HG02623 (cell line): ENCODE measurements around the gene NPIPA1.
"Not testable (repeated sequence)": the region's sequence is repeated elsewhere in the genome, so short reads cannot be mapped to it uniquely, and the experiment has no call there.

ENCODE experiments used
- ATAC-seq: cut with Tn5 transposase; IDR thresholded peaks from one replicate; pipeline ENCODE4 v1.9.1; 2021; ENCODE audit warnings: moderate library complexity; ENCODE audit not compliant: unreplicated experiment

NPIPA1 gene

DNA sequence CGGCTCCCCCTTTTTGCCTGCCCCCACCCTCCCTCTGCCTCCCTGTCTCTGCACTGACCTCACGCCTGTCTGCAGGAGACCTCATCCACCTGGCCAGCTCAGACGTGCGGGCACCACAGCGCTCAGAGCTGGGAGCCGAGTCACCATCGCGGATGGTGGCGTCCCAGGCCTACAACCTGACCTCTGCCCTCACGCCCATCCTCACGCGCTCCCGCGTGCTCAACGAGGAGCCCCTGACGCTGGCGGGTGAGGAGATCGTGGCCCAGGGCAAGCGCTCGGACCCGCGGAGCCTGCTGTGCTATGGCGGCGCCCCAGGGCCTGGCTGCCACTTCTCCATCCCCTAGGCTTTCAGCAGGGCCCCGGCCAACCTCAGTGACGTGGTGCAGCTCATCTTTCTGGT lies 8.1 kb upstream of the NPIPA1 start:
- not testable (repeated sequence) for ATAC-seq

DNA sequence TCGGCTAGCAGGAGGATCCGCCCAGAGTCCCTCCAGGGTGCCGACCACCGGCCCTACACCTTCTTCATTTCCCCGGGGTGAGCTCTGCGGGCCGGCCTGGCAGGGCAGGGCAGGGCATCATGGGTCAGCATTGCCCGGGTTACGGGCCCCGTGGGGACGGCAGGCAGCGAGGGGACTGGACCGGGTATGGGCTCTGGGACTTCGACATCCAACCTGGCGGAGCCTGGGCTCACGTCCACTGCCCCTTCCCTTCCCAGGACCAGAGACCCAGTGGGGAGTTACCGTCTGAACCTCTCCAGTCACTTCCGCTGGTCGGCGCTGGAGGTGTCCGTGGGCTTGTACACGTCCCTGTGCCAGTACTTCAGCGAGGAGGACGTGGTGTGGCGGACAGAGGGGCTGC lies 7.0 kb upstream of the NPIPA1 start:
- not testable (repeated sequence) for ATAC-seq

DNA sequence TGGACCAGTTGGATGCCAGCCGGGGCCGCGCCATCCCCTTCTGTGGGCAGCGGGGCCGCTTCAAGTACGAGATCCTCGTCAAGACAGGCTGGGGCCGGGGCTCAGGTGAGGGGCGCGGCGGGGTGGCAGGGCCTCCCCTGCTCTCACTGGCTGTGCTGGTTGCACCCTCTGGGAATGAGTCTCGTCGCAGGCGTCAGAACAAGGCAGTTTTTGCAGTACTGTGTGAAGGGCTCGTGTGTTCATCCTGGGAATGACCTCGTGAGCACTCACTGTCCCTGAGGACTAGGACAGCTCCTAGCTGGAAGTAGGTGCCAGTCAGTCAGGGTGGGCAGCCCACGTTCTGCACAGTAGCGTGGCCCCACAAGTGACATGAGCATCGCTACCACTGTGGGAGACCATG lies 6.3 kb upstream of the NPIPA1 start:
- ATAC-seq: not testable (repeated sequence)

DNA sequence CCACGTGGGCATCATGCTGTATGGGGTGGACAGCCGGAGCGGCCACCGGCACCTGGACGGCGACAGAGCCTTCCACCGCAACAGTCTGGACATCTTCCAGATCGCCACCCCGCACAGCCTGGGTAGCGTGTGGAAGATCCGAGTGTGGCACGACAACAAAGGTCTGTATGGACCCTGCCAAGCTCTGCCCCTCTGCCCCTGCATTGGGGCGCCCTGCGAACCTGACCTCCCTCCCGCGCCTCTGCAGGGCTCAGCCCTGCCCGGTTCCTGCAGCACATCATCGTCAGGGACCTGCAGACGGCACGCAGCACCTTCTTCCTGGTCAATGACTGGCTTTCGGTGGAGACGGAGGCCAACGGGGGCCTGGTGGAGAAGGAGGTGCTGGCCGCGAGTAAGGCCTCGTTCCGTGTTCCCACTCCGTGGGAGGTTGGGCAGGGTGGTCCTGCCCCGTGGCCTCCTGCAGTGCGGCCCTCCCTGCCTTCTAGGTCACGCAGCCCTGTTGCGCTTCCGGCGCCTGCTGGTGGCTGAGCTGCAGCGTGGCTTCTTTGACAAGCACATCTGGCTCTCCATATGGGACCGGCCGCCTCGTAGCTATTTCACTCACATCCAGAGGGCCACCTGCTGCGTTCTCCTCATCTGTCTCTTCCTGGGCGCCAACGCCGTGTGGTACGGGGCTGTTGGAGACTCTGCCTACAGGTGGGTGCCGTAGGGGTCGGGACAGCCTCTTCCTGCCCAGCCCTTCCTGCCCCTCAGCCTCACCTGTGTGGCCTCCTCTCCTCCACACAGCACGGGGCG lies 4.5 kb upstream of the NPIPA1 start:
- not testable (repeated sequence) for ATAC-seq

DNA sequence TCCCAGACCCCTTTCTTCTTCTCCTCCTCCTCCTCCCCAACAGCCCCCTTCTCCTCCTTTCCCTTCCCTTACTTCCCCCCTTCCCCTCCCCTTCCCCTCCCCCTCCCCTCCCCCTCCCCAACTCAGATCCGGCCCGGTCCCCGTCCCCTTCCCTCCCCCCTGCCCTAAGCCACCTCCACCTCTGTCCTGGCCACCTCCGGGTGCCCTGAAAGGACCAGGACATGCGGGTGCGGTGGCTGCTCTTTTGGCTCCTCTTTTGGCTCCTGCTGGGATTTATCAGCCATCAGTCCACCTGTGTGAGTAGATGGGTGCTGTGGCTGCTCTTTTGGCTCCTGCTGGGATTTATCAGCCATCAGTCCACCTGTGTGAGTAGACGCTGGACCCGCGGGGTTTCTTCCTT lies 751 bp downstream of the NPIPA1 start:
- ATAC-seq: not testable (repeated sequence)

DNA sequence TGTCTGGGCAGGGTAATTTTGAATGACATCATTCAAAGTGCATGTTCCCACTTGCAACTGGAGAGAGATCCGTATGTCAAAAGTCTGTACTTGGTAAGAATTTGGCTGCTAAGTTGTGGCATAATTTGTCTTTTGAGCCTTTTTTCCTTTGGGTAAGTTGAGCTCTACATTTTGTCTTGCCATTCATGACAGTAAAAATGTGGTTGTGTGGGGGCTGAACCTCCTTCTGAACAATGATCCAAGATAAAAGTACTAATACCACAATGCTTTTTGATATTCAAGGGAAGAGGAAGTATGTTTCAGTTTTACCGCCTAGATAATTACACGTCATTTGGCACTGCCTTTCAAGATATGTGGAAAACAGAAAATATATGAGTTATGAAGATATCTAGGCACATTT lies 5.4 kb downstream of the NPIPA1 start:
- not testable (repeated sequence) for ATAC-seq

DNA sequence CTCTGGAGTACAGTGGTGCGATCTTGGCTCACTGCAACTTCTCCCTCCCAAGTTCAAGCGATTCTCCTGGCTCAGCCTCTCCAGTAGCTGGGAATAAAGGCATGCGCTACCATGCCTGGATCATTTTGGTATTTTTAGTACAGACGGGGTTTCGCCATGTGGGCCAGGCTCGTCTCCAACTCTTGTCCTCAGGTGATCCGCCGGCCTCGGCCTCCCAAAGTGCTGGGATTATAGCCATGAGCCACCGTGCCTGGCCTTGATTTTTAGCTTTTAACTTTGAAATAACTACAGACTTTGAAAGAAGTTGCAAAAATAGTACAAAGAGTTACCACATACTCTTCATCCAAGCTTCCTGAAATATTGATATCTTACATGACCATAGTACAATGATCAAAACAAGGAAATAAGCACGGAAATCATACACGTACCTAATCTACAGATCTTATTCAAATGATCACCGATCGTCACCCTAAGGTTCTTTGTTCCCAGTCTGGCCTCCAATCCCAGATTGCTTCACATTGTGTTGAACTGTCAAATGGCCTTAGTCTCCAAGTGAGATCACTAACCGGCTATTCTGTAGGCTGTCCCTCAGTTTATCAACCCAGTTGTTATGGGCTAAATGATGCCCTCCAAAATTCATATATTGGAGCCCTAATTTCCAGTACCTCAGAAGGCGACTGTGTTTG lies 18.4 kb downstream of the NPIPA1 start:
- ATAC-seq: no peak

DNA sequence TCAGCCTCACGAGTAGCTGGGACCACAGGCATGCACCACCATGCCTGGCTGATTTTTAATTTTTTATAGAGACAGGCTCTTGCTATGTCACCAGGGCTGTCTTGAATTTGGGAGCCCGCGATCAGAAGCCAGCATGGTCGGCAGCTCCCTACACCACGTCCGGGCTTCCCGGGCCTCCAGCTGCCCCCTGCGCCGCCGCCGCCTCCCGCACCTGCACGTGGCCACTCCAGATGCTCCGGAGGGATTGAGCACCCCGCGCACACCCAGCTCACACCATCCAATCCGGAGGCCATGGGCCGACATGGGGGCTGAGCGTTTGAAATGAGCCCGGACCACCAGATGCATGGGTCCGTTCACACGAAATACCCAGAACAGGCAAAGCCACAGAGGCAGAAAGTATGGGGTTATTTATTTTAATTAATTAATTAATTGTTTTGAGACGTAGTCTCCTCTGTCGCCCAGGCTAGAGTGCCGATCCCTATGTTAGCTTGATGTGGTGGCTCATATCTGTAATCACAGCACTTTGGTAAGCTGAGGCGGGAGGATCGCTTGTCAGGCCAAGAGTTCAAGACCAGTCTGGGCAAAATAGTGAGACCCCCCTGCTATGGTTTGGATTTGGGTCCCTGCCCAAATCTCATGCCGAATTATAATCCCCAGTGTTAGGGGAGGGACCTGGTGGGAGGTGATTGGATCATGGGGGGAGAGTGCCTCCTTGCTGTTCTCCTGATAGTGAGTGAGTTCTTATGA lies 20.5 kb downstream of the NPIPA1 start:
- no peak for ATAC-seq

DNA sequence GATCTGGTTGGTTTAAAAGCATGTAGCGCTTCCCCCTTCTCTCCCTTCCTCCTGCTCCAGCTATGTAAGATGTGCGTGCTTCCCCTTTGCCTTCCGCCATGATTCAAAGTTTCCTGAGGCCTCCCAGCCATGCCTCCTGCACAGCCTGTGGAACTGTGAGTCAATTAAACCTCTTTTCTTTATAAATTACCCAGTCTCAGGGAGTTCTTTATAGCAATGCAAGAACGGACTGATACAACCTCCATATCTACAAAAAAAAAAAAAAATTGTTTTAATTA lies 21.0 kb downstream of the NPIPA1 start:
- no peak for ATAC-seq

DNA sequence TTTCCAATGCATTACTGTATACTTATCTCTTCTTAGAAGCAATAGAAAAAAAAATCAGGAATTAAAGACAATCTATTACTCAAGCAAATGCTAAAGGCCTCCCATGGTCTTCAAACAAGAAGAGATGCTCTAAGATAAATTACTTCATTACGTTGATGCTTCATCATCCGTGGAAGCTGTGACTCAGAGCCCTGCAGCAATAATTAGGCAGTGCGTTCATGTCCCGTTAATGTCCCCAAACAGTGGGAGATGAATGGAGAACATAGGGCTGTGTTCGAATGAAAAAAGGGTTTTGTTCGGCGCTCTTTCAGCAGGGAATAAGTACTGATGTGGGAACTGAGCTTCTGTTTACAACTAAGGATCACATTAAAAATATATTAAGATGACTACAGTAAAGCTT lies 21.7 kb downstream of the NPIPA1 start:
- ATAC-seq: no peak

DNA sequence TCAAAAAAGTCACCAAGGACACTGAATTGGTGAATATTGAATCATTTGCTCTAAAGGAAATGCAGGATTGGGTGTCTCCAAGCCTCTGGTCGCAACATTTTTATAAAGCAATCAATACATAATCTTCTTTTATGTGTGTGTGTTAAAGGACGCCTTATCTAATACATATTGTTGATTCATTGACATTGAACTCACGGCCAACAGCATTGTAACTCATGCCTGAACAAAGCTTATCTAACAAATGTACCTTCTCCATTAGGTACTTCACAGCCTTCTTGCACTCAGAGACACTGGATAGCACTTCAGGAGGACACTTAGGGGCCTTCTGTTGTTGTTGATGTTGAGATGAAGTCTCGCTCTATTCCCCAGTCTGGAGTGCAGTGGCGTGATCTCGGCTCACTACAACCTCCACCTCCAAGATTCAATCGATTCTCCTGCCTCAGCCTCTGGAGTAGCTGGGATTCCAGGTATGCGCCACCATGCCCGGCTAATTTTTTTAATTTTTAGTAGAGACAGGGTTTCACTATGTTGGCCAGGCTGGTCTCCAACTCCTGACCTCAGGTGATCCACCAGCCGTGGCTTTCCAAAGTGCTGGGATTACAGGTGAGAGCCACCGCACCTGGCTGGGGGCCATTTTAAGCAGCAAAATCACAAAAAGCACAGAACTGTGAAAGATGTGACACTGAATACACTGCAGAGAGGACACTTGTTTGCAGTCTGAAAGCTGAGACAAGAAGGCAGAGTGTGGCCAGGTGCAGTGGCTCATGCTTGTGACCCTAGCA lies 24.4 kb downstream of the NPIPA1 start:
- no peak for ATAC-seq

DNA sequence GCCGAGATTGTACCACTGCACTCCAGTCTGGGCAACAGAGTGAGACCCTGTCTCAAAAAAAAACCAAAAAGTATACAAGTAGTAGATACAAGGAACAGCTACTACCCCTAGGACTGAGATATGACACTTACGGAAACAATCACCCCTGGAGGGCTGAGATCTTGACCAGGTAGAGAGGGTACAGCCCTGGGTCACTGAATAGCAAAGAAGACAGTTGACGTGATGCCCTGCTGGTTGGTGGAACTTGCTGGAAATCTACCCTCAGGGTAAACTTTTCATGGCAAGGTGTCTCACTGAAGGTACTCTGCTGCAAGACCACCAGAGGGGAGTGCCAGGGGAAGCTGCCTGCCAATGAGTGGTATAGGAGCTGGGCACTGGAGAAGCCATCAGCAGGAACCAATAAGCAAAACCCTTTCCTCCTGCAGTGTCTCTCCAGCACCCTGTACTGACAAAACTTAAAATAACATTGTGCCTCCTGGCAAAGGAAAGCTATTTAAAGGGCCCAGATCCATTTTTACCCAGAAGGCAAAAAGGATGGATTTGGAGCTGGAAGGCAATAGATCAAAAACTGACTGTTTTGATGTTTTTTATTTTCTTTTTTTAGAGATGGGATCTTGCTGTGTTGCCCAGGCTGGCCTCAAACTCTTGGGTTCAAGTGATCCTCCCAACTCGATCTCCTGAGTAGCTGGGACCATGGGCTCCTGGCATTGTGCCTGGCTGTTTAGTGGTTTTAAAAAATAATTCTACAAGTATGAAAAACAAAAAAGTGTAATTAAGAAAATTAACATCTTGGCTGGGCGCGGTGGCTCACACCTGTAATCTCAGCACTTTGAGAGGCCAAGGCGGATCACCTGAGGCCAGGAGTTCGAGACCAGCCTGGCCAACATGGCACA lies 26.3 kb downstream of the NPIPA1 start:
- ATAC-seq: no peak

DNA sequence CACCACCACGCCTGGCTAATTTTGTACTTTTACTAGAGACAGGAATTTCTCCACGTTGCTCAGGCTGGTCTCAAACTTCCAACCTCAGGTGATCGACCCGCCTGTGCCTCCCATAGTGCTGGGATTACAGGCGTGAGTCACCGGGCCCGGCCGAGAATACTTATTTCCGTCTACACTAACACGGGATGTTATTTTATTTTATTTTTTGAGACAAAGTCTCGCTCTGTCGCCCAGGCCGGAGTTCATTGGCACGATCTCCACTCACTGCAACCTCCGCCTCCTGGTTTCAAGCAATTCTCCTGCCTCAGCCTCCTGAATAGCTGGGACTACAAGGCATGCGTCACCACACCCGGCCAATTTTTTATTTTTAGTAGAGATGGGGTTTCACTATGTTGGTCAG lies 28.1 kb downstream of the NPIPA1 start:
- no peak for ATAC-seq

DNA sequence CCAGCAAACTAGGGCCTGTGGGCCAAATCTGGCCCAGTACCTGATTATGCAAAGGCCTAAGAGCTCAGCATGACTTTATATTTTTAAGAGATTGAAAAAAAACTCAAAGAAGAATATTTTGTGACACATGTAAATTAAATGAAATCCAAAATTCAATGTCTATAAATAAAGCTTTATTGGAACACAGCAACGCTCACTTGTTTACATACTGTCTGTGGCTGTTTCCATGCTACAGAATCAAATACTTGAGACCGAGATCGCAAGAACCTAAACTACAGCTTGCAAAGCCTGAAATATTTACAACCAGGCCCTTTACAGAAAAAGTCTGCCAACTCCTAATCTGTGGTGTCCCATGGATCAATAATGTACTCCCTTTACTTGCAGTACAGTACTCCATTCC lies 32.6 kb downstream of the NPIPA1 start:
- ATAC-seq: not testable (repeated sequence)

DNA sequence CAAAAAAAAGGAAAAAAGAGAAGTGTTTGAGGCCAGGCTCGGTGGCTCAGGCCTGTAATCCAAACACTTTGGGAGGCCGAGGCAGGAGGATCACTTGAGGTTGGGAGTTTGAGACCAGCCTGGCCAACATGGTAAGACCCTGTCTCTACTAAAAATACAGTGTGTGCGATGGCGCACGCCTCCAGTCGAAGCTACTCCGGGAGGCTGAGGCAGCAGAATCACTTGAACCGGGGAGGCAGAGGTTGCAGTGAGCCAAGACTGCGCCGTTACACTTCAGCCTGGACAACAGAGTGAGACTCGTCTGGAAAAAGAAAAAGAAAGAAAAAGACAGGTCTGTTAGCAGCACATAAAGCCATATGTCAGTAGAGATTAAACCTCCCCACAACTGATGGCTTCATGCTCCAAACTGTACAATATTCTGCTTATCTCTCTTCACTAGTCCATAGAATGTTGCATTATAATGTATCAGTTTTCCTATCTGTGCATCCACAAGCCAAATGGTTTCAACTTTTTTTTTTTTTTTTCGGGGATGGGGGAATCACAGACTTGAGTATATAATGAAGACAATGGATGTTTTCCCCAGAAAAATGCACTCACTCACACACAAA lies 34.5 kb downstream of the NPIPA1 start:
- ATAC-seq: not testable (repeated sequence)

DNA sequence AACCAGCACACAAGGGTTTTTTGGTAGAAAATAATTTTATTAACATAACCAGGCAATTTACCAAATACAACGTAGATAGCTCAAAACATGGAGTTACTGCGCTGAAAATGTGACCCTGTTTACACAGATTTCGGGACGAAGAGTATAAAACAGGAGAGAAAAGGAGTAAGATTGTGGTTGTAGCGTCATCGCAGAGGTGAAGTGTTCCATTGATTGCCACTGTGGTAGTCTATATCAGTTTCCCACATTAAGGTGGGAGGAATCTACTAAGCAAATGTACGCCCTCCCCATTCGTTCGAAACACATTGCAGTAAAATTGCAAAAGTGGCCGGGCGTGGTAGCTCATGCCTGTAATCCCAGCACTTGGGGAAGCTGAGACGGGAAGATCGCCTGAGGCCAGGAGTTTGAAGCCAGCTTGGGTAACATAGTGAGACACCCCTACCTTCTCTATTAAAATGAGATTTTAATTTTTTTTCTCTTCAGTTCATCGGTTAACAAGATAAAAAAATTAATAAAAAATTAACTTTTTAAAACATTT lies 36.6 kb downstream of the NPIPA1 start:
- not testable (repeated sequence) for ATAC-seq

DNA sequence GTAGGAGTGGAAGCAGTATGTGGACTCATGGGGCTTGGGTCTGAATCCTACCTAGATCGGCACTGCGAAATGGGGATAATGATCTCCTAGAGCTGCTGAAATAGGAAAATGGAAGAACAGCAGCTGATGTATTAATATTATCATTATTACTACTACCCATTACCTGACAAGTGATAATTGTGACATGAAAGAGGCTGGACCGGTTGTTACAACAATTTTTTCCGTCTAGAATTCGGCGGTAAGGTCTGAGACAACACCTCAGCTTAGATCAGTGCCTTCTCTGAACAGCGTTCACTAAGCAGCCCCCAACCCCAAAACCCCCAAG lies 37.0 kb downstream of the NPIPA1 start:
- ATAC-seq: not testable (repeated sequence)

DNA sequence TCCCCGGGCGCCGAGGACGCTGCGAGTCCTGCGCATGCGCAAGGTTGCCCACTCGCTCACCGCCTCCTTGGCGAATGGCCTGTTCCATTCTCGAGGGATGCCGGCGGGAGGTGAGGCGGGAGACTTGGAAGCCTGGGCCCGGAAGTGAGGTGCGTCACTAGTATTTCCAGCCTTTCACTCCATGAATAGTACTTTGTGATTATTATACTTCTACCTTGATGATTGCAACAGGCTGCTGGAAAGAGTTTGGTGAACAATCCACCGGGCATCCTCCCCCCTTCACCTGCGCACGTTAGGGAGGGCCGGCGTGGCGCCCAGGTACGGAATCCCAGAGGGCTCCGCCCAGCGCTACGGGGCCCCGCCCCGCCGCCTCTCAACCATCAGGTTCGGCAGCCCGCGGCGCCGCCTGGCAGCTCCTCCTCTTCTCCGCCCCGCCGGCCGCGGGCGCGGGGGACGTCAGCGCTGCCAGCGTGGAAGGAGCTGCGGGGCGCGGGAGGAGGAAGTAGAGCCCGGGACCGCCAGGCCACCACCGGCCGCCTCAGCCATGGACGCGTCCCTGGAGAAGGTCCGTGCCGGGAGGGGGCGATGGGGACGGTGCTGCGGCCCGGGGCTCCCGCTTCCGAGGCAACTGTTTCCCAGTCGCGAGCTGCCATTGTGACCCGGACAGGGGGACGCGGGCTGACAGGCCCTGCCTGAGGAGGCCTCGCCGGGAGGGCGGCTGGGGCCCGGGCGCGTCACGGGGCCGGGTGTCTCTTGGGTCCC lies 37.6 kb downstream of the NPIPA1 start, which contains the start of gene PDXDC1:
Gene PDXDC1, plus strand, starts transcription at position 371 of the 762 bp plus-strand sequence. Its CDS starts 174 bp downstream, at position 545.
- ATAC-seq: peak; percentile 91
